NCI-H345 treated with DMSO at 0.1 percent for 48 hours (cell line): Measurements from ENCODE around the gene HSPA9.

ENCODE experiments used
- DNase-seq: peaks from one replicate; lab custom pipeline; 2025; ENCODE audit not compliant: unreplicated experiment; lab: John Stamatoyannopoulos, UW

HSPA9 gene

GRCh38 chr5:138596105-138596881 is 21.1 kb upstream of the HSPA9 start:
- DNase-seq = no peak

DNA sequence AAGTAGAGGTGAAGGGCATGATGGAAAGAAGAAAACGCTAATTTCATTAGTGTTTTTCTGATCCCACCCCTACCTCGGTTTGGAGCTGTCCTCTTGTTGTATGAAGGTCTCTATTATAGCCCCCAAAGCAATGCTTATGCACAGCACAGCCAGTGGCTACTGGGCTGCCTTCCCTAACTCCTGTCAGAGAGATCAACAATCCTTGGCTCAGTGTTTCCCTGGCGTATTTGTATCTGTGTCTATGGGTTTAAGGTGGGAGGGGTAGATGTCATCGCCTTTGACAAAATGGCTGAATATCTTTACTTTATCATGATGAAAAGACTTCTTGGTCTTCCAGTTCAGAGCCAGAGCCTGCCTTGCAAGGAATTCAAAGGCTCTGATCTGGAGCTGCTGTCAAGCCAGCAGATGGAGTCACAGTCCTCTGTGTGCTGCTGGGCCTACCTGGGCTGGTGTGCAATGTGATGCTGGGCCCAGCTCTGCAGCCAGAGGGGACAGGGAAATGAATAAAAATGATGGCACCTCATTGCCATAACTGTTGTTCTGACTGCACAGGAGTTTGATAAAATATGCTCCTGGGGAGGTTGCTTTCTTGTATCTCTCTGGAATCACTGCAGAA is 20.1 kb upstream of the HSPA9 start:
- no peak for DNase-seq

DNA sequence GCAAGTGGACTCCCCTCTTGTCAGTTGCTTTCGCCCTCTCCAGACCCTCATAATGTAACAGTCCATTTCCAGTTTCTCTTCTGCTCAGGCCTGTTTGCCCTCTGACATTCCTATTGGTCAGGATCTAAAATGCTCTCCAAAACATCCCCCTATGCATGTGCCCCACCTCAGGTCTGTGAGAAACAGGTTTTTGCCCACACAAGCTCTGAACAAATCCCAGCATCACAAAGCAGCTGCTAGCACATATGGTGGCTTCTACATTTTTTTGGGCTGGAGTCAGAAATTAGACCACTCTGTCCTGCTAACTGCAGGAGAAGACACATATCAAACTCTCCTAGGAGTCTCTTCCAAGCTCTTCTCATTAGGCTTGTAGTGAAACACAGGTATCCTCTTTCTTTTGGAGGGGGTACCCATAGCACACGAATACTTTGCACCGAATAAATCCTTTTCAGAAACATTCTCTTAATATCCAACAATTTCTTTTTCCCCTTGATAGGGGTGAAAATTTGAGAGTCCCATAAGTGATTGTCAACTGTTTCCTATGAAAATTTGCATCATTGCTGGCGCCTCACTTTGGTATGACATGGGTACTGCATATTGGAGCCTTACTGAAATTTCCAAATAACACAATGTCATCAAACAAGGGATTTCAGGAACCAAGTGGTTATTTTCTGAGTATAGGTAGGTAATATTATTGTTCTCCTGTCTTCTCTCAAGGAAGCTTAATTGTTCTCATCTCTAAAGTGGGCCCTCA is 19.3 kb upstream of the HSPA9 start:
- no peak for DNase-seq

DNA sequence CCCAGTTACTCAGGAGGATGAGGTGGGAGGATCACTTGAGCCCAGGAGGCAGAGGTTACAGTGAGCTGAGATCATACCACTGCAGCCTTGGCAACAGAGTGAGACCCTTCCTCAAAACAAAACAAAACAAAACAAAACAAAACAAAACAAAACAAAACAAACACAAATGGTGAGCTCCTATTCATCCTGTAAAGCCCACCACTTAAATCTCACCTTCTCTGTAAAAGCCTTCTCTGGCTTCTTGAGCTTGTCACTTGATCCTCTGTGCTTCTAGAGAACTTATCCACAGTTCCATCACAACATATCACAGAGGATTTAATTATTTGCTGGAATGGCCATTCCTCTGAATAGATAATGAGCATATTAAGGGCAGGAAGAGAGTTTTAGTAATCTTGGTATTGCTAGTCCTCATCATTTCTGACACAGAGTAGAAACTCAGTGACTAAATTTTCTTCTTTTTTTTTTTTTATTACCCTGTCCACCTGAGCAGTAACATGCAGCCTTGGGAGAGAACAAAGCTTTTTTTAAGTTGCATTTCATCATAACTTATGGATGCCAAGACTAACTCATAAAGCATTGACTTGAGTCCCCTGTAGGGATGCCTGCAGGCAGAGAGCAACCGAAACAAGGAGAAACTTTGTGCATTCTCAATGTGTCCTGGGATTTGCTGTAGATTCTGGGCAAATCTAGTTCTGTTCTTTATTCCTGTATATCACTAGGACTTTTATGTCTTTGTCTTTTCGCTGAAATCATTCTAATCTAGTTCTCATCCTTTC is 13.0 kb upstream of the HSPA9 start:
- no peak for DNase-seq

DNA sequence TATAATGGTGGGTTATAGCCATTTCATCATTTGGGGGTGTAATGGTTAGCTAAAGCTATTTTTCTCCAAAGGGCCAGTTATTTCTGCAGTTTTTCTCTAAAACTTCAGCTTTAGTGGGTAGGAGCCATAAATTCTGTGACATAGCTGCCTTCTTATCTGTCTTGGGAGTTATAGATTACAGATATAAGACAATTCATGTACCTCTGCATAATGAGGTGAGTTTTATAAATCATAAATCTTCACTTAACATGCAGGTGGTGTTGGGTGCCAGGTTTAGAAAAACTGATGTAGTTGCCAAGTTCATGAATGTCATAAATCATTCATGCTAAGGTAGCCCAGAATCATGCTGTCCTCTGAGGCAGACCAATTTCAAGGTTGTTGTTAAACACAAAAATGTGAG is 10.0 kb upstream of the HSPA9 start:
- DNase-seq = no peak

- DNase-seq = no peak
Measured at GRCh38 chr5:138583984-138584637, 8.9 kb upstream of the HSPA9 start.

DNA sequence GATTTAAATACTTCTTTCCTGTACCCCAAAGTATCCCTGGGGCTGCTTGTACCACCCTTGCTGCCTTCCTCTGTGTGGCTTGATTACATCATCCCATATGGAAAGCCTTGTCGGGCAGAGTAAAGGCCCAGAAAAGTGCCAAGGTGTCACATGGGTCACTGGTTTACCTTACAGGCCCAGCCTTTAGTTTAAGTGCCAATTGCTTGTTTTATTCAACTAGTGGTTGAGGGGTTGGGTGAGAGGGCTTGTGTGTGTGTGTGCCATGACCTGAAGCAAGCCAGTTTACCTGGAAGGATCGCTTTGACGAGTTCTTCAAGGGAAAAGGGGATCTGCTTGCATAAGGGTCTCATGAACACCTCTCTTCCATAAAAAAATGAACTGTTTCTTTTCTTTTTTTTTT is 7.8 kb upstream of the HSPA9 start:
- no peak for DNase-seq

DNA sequence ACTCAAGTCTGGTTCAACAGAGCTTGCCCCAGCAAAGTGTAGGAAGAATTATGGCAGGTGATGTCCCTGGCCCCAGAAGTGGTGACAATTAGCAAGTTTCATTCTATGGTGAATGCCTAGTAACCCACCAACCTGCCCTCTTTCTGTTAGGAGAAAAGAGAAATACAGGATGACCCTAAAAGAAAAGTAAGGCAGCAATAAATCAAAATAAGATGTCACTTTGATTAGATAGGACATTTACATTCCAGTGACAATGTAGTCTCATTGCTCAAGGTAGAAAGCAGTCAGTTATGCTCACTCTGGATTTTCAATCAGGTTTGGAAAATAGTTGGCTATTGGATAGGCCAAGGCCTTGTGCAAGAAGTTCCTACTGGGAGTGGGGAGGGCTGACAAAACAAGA is 5.6 kb upstream of the HSPA9 start:
- DNase-seq = no peak

DNA sequence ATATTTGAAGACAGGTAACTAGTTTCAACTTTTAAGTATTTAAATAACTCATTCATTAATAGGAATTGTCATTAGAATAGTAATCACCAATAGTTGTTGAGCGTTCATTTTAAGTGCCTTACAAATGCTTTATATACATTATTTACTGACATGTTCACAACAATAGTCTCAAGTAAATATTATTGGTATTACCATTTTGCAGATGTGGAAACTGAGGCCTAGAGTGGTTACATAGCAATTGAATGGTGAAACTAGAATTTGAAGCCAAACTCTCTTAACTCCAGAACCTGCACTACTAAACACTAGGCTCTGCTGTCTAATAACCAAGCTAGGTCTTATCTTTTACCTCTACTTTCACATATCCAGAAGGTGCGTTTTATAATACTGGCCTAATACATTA is 4.8 kb upstream of the HSPA9 start:
- DNase-seq = no peak

- DNase-seq = no peak
Measured at GRCh38 chr5:138579517-138579863, 4.3 kb upstream of the HSPA9 start.

DNA sequence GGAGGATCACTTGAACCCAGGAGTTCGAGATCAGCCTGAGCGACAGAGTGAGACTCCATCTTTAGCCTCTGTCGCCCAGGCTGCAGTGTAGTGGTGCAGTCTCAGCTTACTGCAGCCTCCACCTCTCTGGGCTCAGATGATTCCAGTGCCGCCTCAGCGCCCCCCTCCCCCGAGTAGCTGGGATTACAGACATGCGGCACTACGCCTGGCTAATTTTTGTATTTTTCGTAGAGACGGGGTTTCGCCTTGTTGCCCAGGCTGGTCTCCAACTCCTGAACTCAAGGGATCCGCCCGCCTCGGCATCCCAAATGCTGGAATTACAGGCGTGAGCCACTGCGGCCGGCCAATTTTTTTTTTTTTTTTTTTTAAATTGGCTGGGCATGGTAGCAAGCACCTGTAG is 2.3 kb upstream of the HSPA9 start:
- no peak for DNase-seq

GRCh38 chr5:138574744-138575193 is 432 bp downstream of the HSPA9 start:
- no peak for DNase-seq

- no peak for DNase-seq
Measured at GRCh38 chr5:138573949-138574670, 1.1 kb downstream of the HSPA9 start.

- no peak for DNase-seq
Measured at GRCh38 chr5:138573223-138573622, 2.0 kb downstream of the HSPA9 start.

DNA sequence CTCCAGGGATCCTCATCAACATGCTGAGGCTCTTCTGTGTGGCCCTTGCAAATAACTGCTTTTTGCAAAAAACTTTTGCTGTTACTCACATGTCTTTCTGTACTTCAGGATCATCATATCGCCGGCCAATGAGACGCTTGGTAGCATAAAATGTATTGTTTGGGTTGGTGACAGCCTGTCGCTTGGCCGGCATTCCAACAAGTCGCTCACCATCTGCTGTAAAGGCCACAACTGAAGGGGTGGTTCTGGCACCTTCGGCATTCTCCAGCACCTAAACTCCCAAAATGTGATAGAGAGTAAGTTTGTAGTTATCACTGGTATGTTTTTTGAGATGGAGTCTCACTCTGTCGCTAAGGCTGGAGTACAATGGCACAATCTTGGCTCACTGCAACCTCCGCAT is 4.3 kb downstream of the HSPA9 start:
- DNase-seq = no peak

DNA sequence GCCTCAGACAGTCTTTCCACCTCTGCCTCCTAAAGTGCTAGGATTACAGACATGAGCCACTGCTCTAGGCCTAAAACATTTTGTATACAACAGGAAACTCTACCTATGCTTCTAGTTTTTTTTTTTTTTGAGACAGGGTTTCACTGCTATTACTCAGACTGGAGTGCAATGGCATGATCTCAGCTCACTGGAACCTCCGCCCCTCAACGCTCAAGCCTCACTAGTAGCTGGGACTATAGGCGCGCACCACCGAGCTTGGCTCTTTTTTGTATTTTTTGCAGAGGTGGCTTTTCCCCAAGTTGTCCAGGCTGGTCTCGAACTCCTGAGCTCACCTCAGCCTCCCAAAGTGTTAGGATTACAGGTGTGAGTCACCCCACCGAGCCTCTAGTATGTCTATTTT is 5.4 kb downstream of the HSPA9 start:
- no peak for DNase-seq

GRCh38 chr5:138568061-138568824 is 7.0 kb downstream of the HSPA9 start:
- DNase-seq = no peak

DNA sequence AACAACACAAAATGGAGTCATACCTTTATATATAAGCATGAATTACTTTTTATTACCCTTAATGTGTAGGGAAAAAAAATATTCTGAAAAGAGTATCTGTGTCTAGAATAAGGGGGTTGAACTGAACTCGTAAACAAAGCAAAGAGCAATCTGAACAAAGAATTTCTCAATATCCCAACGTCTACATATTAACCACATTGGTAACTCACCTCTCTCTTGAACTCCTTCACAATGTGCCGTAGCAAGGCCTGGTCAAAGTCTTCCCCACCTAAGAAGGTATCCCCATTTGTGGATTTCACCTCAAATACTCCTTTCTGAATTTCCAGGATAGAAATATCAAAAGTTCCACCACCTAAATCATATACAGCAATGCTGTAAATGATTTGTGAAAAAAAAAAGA is 8.4 kb downstream of the HSPA9 start:
- DNase-seq = no peak

GRCh38 chr5:138565100-138565821 is 9.9 kb downstream of the HSPA9 start:
- no peak for DNase-seq
